Uterus (tissue), 2 donors: ENCODE results near the gene TTC13.

Experiments
- POLR2A ChIP-seq, 2 donors: fragments of 450-650 bp; IDR thresholded peaks; one replicate each; pipeline ENCODE4 v1.6.1; 2016; ENCODE audit warnings: antibody characterized with exemption in 2 of 2, mild to moderate bottlenecking in 1 of 2, moderate library complexity in 1 of 2
- TF ChIP-seq, protein P1 (sequence below), 4 experiments: fragments of 200-600 bp in 2 of 4; fragments of 450-650 bp in 2 of 4; sonication (generic) in 2 of 4; IDR thresholded peaks; one replicate each; pipeline ENCODE4 v1.5.1; 2016 to 2019; ENCODE audit warnings: antibody characterized with exemption in 4 of 4, mild to moderate bottlenecking in 2 of 4, moderate library complexity in 1 of 4

DNA sequence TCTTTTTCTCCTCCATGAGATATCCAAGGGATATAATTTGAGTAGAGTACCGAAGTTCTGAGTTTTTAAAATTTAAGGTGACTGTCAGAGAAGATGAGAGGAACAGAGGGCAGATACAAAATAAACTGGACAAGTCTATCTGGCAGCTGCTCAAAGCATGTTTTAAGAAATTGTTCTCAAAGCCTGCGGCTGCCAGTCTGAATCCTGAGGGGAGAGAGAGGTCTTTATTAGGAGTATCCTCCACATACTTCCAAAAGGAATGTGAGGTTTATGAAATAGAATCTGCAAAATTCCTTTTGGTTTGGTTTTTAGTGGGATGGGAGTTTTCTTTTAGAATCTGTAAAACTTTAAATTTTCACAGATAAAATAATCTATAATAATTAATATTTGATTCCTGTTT, 41.3 kb downstream of the TTC13 start:
- TF ChIP-seq POLR2A (IDR thresholded peaks at IDR 0.05): no peak
- TF ChIP-seq, protein P1, sequence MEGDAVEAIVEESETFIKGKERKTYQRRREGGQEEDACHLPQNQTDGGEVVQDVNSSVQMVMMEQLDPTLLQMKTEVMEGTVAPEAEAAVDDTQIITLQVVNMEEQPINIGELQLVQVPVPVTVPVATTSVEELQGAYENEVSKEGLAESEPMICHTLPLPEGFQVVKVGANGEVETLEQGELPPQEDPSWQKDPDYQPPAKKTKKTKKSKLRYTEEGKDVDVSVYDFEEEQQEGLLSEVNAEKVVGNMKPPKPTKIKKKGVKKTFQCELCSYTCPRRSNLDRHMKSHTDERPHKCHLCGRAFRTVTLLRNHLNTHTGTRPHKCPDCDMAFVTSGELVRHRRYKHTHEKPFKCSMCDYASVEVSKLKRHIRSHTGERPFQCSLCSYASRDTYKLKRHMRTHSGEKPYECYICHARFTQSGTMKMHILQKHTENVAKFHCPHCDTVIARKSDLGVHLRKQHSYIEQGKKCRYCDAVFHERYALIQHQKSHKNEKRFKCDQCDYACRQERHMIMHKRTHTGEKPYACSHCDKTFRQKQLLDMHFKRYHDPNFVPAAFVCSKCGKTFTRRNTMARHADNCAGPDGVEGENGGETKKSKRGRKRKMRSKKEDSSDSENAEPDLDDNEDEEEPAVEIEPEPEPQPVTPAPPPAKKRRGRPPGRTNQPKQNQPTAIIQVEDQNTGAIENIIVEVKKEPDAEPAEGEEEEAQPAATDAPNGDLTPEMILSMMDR (IDR thresholded peaks at IDR 0.05): no peak
